Measurements from ENCODE around the gene EVL. TPM values are rescaled to one million over a fixed set of nuclear protein-coding genes. Genes with fewer than 3 reads are reported as not detected.
A peak's percentile ranks its signal among the peaks of the same experiment; 100 is the strongest.

EVL gene
- total and polyA plus RNA-seq, 2 donors from 2014 or later = 54.8 to 84.1 TPM

GRCh38 chr14:100067481-100067880, 2.3 kb downstream of the EVL start:
- Histone ChIP-seq H3K27me3 (ENCODE audit: control insufficient read depth, insufficient read depth, low read length) (no peaks in the 10 kb centered on the region), H3K36me3 (ENCODE audit: control insufficient read depth in 2 of 3, insufficient read depth in 3 of 3, low read length in 3 of 3) (no peaks in the 10 kb centered on the region), H3K9me3 (ENCODE audit: control insufficient read depth in 2 of 3, insufficient read depth in 1 of 3, low read length in 3 of 3) (no peaks in the 10 kb centered on the region), H3K4me1 (ENCODE audit: control insufficient read depth in 2 of 3, insufficient read depth in 2 of 3, low read depth in 1 of 3, low read length in 3 of 3) (peaks cover 0 to 4% (median 0%) of the 10 kb centered on the region in 3 donors), H3K27ac (ENCODE audit: low read depth in 2 of 2, low read length in 2 of 2) (no peak overlapping the region), H3K9ac (ENCODE audit: low read length in 3 of 3) (no peak overlapping the region), H3K4me3 (ENCODE audit: low read length in 3 of 3) (peak overlapping the region in 1 of 3 donors; percentile 14)
- intact Hi-C loops (cut with DNase I) = no loop called here
- DNase-seq (no peak), FAIRE-seq (no peak)
- no peak for TF ChIP-seq CTCF (IDR thresholded peaks at IDR 0.05; ENCODE audit: borderline replicate concordance, extremely low read depth, insufficient read depth)

GRCh38 chr14:100067971-100068959, 3.0 kb downstream of the EVL start:
- Histone ChIP-seq H3K27me3 (ENCODE audit: control insufficient read depth, insufficient read depth, low read length) (no peaks in the 10 kb centered on the region), H3K4me3 (ENCODE audit: low read length in 3 of 3) (peak overlapping the region in 1 of 3 donors; percentile 14), H3K9me3 (ENCODE audit: control insufficient read depth in 2 of 3, insufficient read depth in 1 of 3, low read length in 3 of 3) (no peaks in the 10 kb centered on the region), H3K36me3 (ENCODE audit: control insufficient read depth in 2 of 3, insufficient read depth in 3 of 3, low read length in 3 of 3) (no peaks in the 10 kb centered on the region), H3K9ac (ENCODE audit: low read length in 3 of 3) (no peak overlapping the region), H3K27ac (ENCODE audit: low read depth in 2 of 2, low read length in 2 of 2) (no peak overlapping the region), H3K4me1 (ENCODE audit: control insufficient read depth in 2 of 3, insufficient read depth in 2 of 3, low read depth in 1 of 3, low read length in 3 of 3) (peaks cover 0 to 4% (median 0%) of the 10 kb centered on the region in 3 donors)
- no peak for TF ChIP-seq CTCF (IDR thresholded peaks at IDR 0.05; ENCODE audit: borderline replicate concordance, extremely low read depth, insufficient read depth)
- FAIRE-seq = no peak
- intact Hi-C loops (cut with DNase I) = no loop called here
- no peak for DNase-seq

GRCh38 chr14:100069161-100069800, 4.1 kb downstream of the EVL start:
- Histone ChIP-seq H3K4me1 (ENCODE audit: control insufficient read depth in 2 of 3, insufficient read depth in 2 of 3, low read depth in 1 of 3, low read length in 3 of 3) (peaks cover 0 to 4% (median 0%) of the 10 kb centered on the region in 3 donors), H3K27ac (ENCODE audit: low read depth in 2 of 2, low read length in 2 of 2) (no peak overlapping the region), H3K9ac (ENCODE audit: low read length in 3 of 3) (no peak overlapping the region), H3K27me3 (ENCODE audit: control insufficient read depth, insufficient read depth, low read length) (no peaks in the 10 kb centered on the region), H3K4me3 (ENCODE audit: low read length in 3 of 3) (no peak overlapping the region), H3K36me3 (ENCODE audit: control insufficient read depth in 2 of 3, insufficient read depth in 3 of 3, low read length in 3 of 3) (no peaks in the 10 kb centered on the region), H3K9me3 (ENCODE audit: control insufficient read depth in 2 of 3, insufficient read depth in 1 of 3, low read length in 3 of 3) (no peaks in the 10 kb centered on the region)
- DNase-seq = no peak
- no peak for TF ChIP-seq CTCF (IDR thresholded peaks at IDR 0.05; ENCODE audit: borderline replicate concordance, extremely low read depth, insufficient read depth)
- intact Hi-C loops (cut with DNase I) = no loop called here
- FAIRE-seq = no peak
